HG03060 (cell line): ENCODE data around the gene OSBPL6.
"Not testable (repeated sequence)": the region's sequence is repeated elsewhere in the genome, so short reads cannot be mapped to it uniquely, and the experiment has no call there.

ENCODE experiments used
- ATAC-seq: cut with Tn5 transposase; IDR thresholded peaks from one replicate; pipeline ENCODE4 v1.9.1; 2021; ENCODE audit warnings: low read depth, moderate number of reproducible peaks; ENCODE audit not compliant: unreplicated experiment

The OSBPL6 gene

DNA sequence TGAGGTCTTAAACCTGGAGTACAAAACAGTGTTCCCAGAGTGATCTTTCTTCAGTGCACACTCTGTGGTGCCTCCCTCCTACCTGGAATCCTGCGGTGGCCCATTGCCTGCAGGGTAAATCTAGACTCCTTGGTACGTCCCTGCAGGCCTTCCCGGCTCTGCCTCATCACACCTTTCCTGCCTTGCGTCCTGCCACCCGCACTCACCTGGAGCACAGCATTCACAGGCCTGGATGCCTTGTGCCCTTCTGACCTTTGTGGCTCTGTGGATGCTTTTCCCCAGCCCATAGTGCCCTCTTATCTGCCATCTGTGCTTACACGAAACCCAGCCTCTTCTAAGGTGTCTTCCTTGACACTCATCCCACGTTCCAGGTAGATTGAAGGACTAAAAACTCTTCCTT, 194.0 kb downstream of the OSBPL6 start:
- ATAC-seq, result no peak

DNA sequence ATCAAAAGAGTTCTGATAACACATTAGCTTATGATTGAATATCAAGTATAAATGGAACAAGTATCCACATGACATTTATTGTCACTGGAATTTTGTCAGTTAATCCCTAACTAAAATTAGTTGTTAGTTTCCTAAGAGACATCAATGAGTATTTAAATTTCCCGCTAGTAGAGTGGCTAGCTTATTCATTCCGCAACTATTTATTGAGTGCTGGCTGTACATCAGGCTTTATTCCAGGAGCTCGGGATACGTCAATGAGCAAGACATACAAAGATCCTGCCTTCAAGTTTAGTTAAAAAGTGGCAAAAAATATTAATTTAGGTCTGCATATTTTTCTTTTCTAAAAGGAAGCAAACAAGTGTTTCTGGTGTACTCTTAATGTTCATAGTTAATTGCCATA, 197.4 kb downstream of the OSBPL6 start:
- no peak for ATAC-seq

DNA sequence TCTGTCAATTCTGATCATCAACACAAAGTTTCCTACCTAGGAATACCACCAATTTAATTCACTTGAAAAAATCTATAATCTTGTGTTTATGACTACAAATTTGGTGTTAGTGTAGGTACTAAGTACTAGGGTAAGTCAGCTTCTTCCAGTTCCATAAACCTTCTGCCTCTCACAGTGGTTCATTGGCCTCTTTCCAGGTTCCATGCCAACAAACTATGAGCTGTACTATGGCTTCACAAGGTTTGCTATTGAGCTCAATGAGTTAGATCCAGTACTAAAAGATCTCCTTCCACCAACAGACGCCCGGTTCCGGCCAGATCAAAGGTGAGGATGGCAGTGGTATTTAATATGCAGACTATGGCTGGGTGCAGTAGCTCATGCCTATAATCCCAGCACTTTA, 197.9 kb downstream of the OSBPL6 start:
- no peak for ATAC-seq

DNA sequence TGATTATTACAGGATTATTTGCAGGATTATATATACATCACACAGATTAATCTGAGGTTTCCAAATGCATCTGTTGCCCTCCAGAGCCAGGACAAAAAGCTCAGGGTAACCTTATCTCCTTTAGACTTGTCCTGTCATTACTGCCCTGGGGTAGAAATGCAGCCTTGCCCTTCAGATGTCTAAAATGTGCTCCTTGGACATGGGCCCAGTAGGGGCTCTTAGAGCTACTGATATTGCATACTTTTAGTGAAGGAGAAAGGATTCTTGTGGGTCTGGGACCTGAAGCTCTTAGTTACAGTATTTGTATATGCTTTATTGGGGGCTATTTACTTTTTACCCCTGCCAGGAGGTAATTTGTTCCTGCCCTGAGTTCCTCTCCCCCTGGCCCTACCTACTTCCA, 200.5 kb downstream of the OSBPL6 start:
- ATAC-seq, result no peak

DNA sequence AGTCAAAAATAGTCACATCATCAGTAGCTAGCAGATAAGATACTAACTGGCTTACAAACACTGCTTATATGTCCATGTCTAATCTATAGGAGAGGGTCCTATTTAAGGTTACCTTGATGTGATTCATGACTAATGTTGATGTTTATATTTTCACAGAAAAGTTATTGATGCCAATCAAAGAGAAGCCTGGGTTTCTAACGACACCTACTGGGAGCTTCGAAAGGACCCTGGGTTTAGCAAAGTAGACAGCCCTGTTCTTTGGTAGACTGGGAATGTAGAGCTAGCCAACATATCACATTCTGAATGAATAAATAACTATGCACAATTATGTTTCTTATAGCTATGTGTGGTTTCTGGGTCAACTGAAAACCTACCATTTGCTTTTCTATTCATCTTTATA, 201.0 kb downstream of the OSBPL6 start:
- ATAC-seq, result no peak

DNA sequence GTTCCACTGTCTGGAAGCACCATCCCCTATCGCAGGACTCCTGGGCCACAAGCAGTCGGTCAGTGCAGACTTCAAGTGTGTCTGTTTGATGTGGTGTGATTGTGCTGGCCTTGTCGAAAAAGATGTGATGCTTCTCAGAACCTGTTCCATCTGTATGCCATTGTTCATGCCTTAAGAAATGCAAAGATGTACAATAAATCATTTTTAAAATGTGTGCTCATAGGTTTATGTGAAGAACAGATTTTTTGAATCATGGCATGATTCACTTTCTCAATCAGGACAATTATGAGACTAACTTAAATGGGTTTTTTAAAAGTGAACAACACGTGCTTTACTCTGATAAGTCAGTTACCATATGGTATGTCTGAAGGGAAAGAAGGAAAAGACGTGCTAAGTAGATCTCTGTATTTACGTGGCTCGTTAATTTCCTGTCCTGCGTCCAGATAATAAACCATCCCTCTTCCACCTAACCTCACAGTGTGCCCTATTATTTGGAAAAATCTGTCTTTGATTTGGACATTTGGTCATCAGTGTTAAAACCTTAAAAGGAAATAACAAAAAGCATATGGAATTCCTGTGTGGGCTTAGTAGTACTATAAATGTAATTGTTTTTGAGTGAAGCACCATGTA, 201.7 kb downstream of the OSBPL6 start:
- ATAC-seq, result no peak

DNA sequence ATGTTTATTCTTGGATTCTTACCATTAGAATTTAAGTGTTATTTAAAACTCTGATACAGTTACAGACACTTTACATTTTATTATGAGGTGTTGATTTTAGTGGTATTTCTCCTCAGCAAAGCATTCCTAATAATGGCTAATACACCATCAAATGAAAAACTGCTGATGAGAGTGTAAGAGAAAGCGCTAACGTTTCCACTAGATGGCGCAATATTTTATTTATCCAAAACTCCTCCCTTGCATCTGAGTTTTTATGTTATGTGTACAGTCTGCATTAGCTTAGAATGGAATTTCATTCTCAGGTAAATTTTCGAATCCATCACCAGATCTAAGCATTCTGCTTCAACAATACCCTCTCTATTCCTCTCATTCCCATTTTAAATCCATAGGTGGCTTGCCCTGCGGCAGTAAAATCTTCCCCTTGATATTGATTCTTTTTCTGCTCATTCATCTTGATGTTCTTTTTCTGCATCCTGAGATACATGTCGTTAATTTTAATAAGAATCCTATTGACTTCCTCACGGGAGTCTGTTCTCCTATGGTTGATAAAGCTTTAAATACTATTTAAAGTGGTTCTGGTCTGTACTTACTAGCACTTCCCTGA, 202.8 kb downstream of the OSBPL6 start:
- ATAC-seq, result peak; percentile 83

DNA sequence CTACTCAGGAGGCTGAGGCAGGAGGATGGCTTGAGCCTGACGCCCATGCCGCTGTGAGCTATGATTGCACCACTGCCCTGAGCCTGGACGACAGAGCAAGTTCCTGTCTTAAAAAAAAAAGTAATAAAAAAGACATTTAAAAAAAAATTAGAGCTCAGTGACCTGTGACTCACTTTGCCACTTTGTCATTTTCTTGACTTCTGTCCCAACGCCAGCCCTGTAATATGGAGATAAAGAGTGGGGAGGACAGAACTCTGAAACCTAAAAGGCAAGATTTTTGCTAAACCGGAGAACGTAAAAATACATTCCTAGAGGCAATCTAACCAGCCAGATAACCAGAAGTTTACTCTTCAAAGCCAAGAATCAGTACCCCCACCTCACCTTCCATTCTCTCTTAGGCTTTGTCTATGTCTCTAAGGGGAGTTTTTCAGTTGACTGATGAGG, 207.7 kb downstream of the OSBPL6 start:
- ATAC-seq, result no peak

DNA sequence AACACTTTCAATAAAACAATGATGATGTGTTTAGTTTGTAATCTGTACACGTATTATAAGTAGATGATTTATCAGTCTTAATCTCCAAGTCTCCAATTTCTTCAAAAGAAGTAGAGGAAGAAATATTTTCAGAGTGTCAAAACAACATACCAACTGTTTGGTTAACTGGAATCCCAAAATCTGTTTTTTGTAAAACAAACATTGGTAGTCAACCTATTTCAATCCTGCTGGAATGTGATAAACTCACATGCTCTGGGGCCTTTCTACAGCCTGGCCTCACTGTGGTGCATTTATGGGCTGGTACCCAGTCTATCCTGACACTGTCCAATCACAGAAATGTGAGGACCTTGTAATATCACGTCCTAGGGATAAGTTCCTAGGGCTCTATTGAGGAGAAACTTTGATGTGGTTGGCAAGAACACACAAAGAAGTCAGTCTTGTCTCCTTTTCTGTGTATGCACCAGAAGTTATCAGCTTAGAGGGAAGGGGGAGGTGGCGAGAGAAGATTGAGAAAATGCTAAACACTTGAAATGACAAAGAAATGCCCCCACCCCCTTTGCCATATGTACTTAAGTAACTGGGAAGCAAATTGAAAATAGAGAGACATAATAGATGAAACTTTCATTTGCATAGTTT, 209.5 kb downstream of the OSBPL6 start:
- no peak for ATAC-seq

DNA sequence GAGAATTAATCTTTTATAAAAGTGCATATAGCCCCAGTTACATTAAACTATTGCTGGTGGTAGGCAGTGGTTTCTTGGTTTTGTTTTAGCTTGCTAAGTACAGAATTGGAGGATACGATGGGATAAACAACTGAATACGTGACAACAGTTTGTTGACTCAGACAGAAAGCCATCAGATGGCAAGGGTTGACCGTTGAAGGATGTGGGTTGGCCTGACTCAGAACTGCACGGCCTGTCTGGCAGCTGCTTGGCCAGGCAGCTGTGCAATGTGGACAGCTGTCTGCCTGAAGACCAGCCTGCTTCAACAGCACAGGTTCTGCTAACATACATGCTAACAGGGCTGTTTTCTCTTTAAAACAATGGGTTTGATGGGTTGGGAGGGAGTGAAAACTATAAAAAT, 210.1 kb downstream of the OSBPL6 start:
- peak; percentile 100 for ATAC-seq

DNA sequence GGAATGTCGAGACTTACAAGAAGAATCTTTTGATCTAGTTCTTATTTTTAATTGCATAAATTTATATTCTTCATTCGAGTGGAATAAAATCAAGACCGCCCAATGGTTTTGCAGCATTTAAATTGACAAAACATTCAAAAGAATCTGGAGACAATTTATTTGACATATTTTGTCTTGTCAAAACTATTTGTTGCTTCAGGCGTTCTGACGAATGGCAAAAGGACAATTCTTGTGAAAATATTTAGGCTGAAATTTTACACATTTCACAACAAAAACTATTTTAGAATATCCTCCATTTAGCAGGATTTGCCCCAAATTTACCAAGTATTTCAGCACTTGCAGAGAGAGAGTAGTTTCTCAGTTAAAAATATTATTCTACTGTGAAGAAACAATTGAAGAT, 214.9 kb downstream of the OSBPL6 start:
- no peak for ATAC-seq

DNA sequence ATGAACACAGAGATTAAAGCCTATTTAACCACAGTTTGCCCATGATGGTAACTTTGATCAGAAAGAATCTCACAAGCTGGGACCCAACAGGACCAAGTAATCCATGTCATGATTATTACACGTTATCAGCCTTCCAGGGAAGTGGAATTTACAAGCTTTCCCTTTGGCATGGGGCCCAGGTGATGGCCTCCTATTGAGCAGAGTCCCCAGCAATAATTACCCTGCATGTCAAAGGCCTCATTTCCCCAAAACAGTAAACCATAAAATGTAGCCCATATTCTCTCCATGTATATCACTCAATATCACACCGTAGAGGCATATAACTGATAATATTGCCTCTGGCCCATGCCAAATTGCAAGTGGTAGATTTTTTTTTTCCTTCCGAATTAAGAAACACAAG, 217.7 kb downstream of the OSBPL6 start:
- no peak for ATAC-seq

DNA sequence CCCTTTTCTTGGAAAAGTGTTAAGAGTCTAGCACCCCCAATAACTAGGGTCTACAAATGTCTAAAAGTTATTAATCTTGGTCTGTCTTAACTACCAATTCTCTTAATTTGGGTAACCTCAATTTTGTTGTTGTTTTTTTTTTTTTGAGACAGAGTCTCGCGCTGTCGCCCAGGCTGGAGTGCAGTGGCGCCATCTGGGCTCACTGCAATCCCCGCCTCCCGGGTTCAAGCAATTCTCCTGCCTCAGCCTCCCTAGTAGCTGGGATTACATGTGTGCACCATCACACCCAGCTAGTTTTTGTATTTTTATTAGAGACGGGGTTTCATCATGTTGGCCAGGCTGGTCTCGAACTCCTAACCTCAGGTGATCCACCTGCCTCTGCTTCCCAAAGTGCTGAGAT, 218.1 kb downstream of the OSBPL6 start:
- ATAC-seq, result not testable (repeated sequence)

DNA sequence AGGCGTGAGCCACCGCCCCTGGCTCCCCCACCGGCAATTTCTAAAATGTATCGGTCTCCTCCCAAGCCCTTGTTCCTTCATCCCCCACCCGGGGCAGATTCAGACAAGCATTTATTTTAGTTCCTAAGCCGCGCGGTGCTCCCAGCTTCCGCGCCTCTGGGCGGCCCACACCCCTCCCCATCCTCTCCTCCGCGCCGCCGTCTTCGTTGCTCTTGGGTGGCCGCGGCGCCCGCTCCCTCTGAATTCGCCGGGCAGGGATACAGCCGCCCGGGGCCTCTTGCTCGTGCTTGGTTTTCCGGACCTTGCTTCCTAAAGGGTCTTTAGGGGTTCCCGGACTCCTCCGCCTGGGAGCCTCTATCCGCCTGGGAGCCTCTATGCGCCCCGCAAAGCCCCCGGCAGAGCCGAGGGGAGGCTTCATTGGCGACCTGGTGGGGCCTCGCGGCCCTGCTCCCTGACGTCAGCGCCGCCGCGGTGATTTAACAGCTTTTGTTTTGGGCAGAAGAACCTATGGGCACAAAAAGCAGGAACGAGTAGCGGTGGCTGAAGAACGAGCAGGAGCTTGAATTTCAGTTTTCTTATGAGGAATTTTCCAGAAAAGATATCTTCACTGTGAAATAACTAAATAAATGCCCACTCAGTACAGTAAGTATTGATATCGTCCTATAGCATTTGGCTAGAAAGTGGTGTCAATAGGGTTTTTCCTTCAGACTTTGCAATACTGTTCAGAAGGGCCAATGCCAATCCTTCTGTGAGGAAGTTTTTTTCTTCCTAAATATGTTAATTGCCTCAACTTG, 219.4 kb downstream of the OSBPL6 start:
- ATAC-seq, result peak; percentile 34

DNA sequence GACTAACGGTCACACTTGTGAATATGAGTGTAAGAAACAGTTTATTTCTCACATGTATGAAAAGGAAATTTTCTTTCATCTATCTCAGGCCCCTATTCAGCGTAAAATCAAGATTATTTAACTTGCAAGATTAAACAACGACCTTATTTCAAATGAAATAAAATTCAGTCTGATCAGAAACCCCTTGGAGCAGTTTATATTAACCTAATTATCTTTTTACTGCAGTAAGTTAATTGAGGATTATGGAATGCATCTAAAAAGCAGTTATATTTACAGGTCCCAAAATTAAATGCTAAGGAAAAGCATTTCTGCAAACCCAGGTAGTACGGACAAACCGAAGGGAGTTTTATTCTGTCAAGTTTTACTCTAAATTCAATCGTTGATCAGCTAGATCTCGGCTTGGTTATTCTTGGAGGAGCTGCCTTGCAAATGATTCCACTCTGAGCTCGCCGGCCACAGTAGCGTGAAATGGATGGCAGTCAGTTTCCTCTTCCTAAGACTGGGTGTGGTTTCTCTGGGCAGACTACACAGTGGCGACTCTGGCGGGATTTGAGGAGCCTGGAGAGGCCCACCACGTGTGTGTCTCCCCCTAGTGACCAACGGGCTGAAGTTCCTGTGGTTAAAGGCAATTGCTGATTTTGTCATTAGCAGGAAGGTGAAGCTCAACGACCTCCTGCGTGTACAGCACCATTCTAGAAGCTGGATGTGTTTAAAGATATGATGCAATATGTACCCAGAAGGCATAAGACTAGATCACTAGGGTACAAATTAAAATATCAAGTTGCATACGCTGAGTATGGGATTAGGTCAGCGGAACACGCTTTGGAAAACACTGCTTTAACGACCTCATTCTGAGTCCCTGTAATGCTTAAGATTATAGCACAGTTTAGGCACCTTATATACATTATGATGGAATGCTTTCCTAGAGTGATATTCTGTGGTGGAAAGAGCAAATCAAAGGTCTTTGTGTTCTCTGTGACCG, 220.2 kb downstream of the OSBPL6 start:
- ATAC-seq, result peak; percentile 78

DNA sequence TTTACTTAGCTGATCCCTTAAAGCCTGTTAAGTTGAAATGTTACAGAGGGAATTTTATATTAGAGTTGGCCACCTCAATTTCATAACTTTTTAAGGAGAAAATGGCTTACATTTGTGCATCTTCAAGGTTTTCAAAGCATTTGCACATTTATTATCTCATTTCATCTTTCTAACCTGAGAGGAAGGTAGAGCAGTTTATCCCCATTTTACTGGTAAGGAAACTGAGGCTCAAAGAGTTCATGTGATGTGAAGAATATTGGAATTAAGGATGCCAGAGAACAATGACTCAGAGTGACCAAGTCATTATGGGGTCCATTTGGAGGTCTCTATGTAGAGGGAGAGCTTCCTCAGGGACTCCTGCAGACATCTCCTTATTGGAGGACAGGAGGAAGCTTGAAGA, 221.7 kb downstream of the OSBPL6 start:
- no peak for ATAC-seq

DNA sequence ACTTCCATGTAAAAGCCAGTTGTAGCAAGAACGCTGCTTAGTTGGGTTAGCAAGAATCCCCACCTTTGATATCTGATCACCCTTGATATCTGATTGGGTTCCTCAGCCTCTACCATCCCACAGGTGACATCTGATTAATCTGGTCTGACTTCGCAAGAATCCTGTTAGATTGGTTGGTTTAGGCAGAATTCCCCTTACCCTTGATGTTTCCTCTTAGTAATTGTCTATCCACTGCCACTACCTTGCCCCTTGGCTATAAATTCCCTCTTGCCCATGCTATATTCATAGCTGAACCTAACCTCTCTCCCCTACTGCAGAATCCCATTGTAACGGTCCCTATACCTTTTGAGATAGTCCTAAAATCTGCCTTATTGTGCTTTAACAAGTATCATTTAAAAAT, 223.6 kb downstream of the OSBPL6 start:
- no peak for ATAC-seq

DNA sequence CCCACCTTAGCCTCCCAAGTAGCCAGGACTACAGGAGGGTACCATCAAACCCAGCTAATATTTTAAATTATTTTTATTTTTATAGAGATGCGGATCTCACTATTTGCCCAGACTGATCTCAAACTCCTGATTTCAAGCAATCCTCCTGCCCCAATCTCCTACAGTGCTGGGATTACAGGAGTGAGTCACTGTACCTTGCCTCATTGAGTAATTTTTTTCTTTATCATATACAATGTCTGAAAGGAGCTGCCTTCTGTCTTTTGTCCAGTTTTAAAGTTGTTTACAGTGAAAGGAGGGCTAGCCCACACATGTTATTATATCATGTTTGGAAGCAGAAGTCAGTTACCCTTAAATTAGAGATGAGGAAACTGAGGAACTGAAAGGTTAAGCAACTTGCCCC, 224.1 kb downstream of the OSBPL6 start:
- ATAC-seq, result no peak

DNA sequence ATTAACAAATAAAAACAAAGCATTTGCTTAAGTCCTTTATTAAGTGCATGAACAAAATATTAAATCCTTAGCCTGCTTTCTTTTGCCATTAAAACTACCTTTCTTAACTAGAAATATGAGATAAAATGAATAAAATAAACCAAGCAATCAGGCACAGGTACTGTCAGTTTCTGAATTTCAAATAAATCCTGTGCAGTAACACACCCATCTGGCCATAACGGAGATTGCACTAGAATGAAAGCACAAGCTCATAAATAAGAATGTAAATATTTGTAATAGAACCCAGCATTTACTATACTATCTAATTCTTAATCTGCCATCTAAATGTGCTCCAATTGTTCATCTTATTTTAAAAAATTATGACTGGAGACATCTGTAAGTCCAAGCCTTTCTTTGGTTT, 224.8 kb downstream of the OSBPL6 start:
- ATAC-seq, result no peak

DNA sequence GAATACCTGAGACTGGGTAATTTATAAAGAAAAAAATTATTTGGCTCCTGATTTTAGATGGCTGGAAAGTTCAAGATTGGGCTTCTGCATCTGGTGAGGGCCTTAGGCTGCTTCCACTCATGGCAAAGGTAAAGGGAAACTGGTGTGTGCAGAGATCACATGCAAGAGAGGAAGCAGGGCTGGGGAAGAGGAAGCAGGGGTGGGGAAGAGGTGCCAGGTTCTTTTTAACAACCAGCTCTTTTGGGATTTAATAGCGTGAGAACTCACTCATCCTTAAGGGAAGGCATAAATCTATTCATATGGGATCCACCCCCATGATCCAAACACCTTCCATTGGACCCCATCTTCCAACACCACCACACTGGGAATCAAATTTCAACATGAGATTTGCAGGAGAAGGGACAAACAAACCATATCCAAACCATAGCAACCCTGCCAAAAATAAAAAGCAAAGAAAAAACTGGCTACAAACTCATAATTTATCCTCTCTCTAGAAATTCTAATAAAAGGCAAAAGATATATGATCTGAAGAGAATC, 226.2 kb downstream of the OSBPL6 start:
- ATAC-seq, result no peak
